GM12878 (cell line): ENCODE measurements around the gene KRTAP4-16.
"Not testable (repeated sequence)": the region's sequence is repeated elsewhere in the genome, so short reads cannot be mapped to it uniquely, and the experiment has no call there.

Experiments used
- BCL3 ChIP-seq: IDR thresholded peaks from 2 replicates; pipeline ENCODE4 v1.6.1; 2011; ENCODE audit warnings: borderline replicate concordance, low read depth, mild to moderate bottlenecking, moderate library complexity, low read length; ENCODE audit not compliant: insufficient read depth, poor library complexity, severe bottlenecking
- CHD4 ChIP-seq: fragments of 200-600 bp; sonication (generic); IDR thresholded peaks from 2 replicates; pipeline ENCODE4 v1.6.1; 2016; ENCODE audit warnings: mild to moderate bottlenecking
- CTCF ChIP-seq, 3 experiments: IDR thresholded peaks in 2 of 3; conservative IDR thresholded peaks in 1 of 3; 2 replicates each; pipeline ENCODE4 v1.5.1; 2011; ENCODE audit warnings: low read depth in 3 of 3, low read length in 3 of 3, mild to moderate bottlenecking in 3 of 3, control low read depth in 2 of 3, moderate library complexity in 2 of 3, inconsistent platforms in 1 of 3, mixed read lengths in 1 of 3; ENCODE audit not compliant: control insufficient read depth in 2 of 3, insufficient read depth in 1 of 3; ENCODE audit errors: extremely low read depth in 1 of 3
- ESRRA ChIP-seq: IDR thresholded peaks from 2 replicates; pipeline ENCODE4 v1.6.1; 2012; ENCODE audit warnings: mild to moderate bottlenecking, low read length, improper control_type of control experiment
- JUND ChIP-seq: IDR thresholded peaks from 2 replicates; pipeline ENCODE4 v1.6.1; 2012; ENCODE audit warnings: low read depth, mild to moderate bottlenecking, low read length, improper control_type of control experiment, moderate library complexity
- NR2F1 ChIP-seq: fragments of 450-650 bp; conservative IDR thresholded peaks from 2 replicates; pipeline ENCODE4 v1.6.1; 2017; ENCODE audit warnings: mild to moderate bottlenecking
- POLR2AphosphoS2 ChIP-seq: IDR thresholded peaks from 2 replicates; pipeline ENCODE4 v1.6.1; 2011; ENCODE audit warnings: low read depth, mild to moderate bottlenecking, low read length, improper control_type of control experiment, moderate library complexity
- RAD21 ChIP-seq: IDR thresholded peaks from 2 replicates; pipeline ENCODE4 v1.6.1; 2011; ENCODE audit warnings: mild to moderate bottlenecking, low read depth, low read length, moderate library complexity; ENCODE audit not compliant: insufficient read depth
- TAF1 ChIP-seq: IDR thresholded peaks from 2 replicates; pipeline ENCODE4 v1.6.1; 2011; ENCODE audit warnings: mild to moderate bottlenecking, low read depth, low read length, borderline replicate concordance
- TF ChIP-seq, protein P1 (sequence below): IDR thresholded peaks from 2 replicates; pipeline ENCODE4 v1.6.1; 2012; ENCODE audit warnings: mild to moderate bottlenecking, low read depth, low read length

GRCh38 chr17:41065016-41065689 is 36.9 kb downstream of the KRTAP4-16 start:
- TF ChIP-seq ESRRA; NR2F1; RAD21; CTCF (IDR thresholded peaks at IDR 0.05 in 2 of 3, conservative IDR thresholded peaks at IDR 0.05 in 1 of 3; ENCODE audit: control insufficient read depth in 2 of 3, extremely low read depth in 1 of 3, insufficient read depth in 1 of 3, low read depth in 3 of 3, low read length in 3 of 3); POLR2AphosphoS2; JUND; TAF1; BCL3; CHD4: not testable (repeated sequence)
- TF ChIP-seq, protein P1, sequence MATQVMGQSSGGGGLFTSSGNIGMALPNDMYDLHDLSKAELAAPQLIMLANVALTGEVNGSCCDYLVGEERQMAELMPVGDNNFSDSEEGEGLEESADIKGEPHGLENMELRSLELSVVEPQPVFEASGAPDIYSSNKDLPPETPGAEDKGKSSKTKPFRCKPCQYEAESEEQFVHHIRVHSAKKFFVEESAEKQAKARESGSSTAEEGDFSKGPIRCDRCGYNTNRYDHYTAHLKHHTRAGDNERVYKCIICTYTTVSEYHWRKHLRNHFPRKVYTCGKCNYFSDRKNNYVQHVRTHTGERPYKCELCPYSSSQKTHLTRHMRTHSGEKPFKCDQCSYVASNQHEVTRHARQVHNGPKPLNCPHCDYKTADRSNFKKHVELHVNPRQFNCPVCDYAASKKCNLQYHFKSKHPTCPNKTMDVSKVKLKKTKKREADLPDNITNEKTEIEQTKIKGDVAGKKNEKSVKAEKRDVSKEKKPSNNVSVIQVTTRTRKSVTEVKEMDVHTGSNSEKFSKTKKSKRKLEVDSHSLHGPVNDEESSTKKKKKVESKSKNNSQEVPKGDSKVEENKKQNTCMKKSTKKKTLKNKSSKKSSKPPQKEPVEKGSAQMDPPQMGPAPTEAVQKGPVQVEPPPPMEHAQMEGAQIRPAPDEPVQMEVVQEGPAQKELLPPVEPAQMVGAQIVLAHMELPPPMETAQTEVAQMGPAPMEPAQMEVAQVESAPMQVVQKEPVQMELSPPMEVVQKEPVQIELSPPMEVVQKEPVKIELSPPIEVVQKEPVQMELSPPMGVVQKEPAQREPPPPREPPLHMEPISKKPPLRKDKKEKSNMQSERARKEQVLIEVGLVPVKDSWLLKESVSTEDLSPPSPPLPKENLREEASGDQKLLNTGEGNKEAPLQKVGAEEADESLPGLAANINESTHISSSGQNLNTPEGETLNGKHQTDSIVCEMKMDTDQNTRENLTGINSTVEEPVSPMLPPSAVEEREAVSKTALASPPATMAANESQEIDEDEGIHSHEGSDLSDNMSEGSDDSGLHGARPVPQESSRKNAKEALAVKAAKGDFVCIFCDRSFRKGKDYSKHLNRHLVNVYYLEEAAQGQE = not testable (repeated sequence)
